Measurements from ENCODE around the gene ARMC12.
A peak's percentile ranks its signal among the peaks of the same experiment; 100 is the strongest.
"Not testable (repeated sequence)": the region's sequence is repeated elsewhere in the genome, so short reads cannot be mapped to it uniquely, and the experiment has no call there.

The ARMC12 gene, protein sequence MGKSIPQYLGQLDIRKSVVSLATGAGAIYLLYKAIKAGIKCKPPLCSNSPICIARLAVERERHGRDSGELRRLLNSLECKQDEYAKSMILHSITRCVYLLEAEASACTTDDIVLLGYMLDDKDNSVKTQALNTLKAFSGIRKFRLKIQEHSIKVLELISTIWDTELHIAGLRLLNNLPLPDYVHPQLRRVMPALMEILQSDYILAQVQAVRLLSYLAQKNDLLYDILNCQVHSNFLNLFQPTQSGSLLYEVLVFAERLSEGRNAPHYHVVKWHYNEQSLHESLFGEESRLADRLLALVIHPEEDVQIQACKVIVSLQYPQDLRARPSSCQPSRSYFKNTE

DNA sequence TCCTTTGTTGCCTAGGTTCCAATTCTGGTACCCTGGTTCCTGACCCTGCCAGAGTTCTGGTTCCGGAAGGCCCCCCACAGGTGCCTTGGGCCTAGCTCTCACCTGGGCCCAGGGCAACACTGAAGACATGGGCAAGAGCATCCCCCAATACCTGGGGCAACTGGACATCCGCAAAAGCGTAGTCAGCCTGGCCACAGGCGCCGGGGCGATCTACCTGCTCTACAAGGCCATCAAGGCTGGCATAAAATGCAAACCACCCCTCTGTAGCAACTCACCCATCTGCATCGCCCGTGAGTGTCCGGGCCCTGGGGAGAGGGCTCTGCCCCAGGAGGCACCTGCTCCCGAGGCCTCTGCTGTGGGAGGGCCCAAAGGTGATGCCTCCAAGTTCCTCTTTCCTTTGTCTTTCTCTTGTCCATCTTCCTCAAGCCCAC, at the start of gene ARMC12:
TSS of gene ARMC12 (plus strand) at position 51 of the 431 bp plus-strand sequence. CDS start at position 128, 77 bp downstream.
- H3K27ac ChIP-seq (ENCODE audit: low read length) = no peak within 1 kb of the TSS
- H3K9me3 ChIP-seq (ENCODE audit: control insufficient read depth in 2 of 2, low read length in 2 of 2) = no peaks in the 10 kb centered on the region
- H3K4me1 ChIP-seq (ENCODE audit: control insufficient read depth, insufficient read depth, low read length) = peaks cover 31% of the 10 kb centered on the region
- no peaks in the 10 kb centered on the region for H3K27me3 ChIP-seq (ENCODE audit: control insufficient read depth in 1 of 2, insufficient read depth in 2 of 2, low read length in 2 of 2)
- H3K9ac ChIP-seq (ENCODE audit: low read length in 2 of 2) = peak within 1 kb of the TSS in 1 of 2 donors; percentile 5
- H3K36me3 ChIP-seq (ENCODE audit: control insufficient read depth in 2 of 2, insufficient read depth in 2 of 2, low read length in 2 of 2) = no peaks in the 10 kb centered on the region
- peak within 1 kb of the TSS in 1 of 2 donors; percentile 8 for H3K4me3 ChIP-seq (ENCODE audit: low read length in 2 of 2)

DNA sequence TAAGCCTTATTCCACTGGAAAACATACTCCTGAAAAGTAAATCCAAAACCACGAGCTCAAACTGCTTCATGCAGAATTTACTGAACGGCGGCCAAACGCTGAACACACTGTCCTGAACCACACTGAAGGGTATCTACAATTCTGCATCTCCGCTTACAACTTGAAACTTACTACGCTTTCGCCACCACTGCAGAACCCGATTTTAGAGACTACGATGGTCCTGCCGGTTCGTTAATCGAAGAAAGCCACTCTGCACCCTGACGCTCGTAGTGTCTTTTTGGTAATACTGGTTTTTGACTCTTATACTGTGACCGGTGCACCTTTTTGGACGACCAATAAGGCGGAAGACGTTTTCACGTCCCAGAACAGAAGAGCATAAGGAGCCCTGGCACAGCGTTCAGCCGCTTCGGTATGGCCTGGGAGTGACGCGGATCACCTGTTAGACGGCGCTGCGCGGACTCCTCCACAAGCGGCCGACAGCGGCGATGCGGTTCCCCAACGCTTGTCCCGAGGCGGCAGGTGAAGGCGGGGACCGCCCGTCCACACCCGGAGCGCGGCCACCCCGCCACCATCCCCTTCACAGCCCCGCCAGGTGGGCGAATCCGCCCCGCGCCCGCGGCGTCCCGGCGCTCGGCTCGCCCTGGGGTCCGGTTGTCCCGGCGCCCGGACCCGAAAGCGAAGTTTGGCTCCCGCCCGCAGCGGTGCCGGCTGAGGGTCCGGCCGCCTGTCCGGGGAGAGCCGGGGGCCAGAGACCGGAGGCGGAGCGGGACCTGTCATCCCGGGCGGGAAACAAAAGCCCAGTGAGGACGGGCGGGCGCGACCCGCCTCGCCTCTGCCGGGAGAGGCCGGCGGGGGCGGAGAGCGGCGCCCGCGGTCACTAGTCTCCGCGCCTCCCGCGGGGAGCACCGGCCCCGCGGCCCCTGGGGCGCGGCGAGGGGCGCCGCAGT, 48.9 kb upstream of the ARMC12 start:
- H3K4me1 ChIP-seq (ENCODE audit: control insufficient read depth, insufficient read depth, low read length) = peaks cover 18% of the 10 kb centered on the region
- no peaks in the 10 kb centered on the region for H3K9me3 ChIP-seq (ENCODE audit: control insufficient read depth in 2 of 2, low read length in 2 of 2)

GRCh38 chr6:35688605-35689322, 48.1 kb upstream of the ARMC12 start, which contains the start of gene FKBP5:
Gene FKBP5, minus strand, starts transcription at chr6:35688915. Its CDS starts 46,091 bp downstream, at chr6:35642824.
- Histone ChIP-seq H3K4me1 (ENCODE audit: control insufficient read depth, insufficient read depth, low read length) (peaks cover 18% of the 10 kb centered on the region), H3K27ac (ENCODE audit: low read length) (peak within 1 kb of the TSS; percentile 94), H3K9me3 (ENCODE audit: control insufficient read depth in 2 of 2, low read length in 2 of 2) (no peaks in the 10 kb centered on the region), H3K9ac (ENCODE audit: low read length in 2 of 2) (peak within 1 kb of the TSS; percentile 78 to 97), H3K4me3 (ENCODE audit: low read length in 2 of 2) (peak within 1 kb of the TSS; percentile 92 to 99), H3K36me3 (ENCODE audit: control insufficient read depth in 2 of 2, insufficient read depth in 2 of 2, low read length in 2 of 2) (no peaks in the 10 kb centered on the region), H3K27me3 (ENCODE audit: control insufficient read depth in 1 of 2, insufficient read depth in 2 of 2, low read length in 2 of 2) (no peaks in the 10 kb centered on the region)

More for the DNA sequence above, 48.9 kb upstream of the ARMC12 start:
- Histone ChIP-seq H3K36me3 (ENCODE audit: control insufficient read depth in 2 of 2, insufficient read depth in 2 of 2, low read length in 2 of 2) (no peaks in the 10 kb centered on the region), H3K27me3 (ENCODE audit: control insufficient read depth in 1 of 2, insufficient read depth in 2 of 2, low read length in 2 of 2) (no peaks in the 10 kb centered on the region), H3K27ac (ENCODE audit: low read length) (peak overlapping the region; percentile 94), H3K4me3 (ENCODE audit: low read length in 2 of 2) (peak overlapping the region; percentile 92 to 99), H3K9ac (ENCODE audit: low read length in 2 of 2) (peak overlapping the region; percentile 78 to 97)

GRCh38 chr6:35690006-35690405, 46.8 kb upstream of the ARMC12 start:
- not testable (repeated sequence) for H3K36me3 ChIP-seq (ENCODE audit: control insufficient read depth in 2 of 2, insufficient read depth in 2 of 2, low read length in 2 of 2); H3K9ac ChIP-seq (ENCODE audit: low read length in 2 of 2); H3K27me3 ChIP-seq (ENCODE audit: control insufficient read depth in 1 of 2, insufficient read depth in 2 of 2, low read length in 2 of 2); H3K4me3 ChIP-seq (ENCODE audit: low read length in 2 of 2); H3K9me3 ChIP-seq (ENCODE audit: control insufficient read depth in 2 of 2, low read length in 2 of 2)
- peak overlapping the region; percentile 94 for H3K27ac ChIP-seq (ENCODE audit: low read length)
- H3K4me1 ChIP-seq (ENCODE audit: control insufficient read depth, insufficient read depth, low read length) = peaks cover 18% of the 10 kb centered on the region

GRCh38 chr6:35690484-35690883, 46.3 kb upstream of the ARMC12 start:
- no peaks in the 10 kb centered on the region for H3K27me3 ChIP-seq (ENCODE audit: control insufficient read depth in 1 of 2, insufficient read depth in 2 of 2, low read length in 2 of 2)
- no peaks in the 10 kb centered on the region for H3K9me3 ChIP-seq (ENCODE audit: control insufficient read depth in 2 of 2, low read length in 2 of 2)
- H3K9ac ChIP-seq (ENCODE audit: low read length in 2 of 2) = no peak overlapping the region
- no peak overlapping the region for H3K4me3 ChIP-seq (ENCODE audit: low read length in 2 of 2)
- peaks cover 18% of the 10 kb centered on the region for H3K4me1 ChIP-seq (ENCODE audit: control insufficient read depth, insufficient read depth, low read length)
- peak overlapping the region; percentile 31 for H3K27ac ChIP-seq (ENCODE audit: low read length)
- H3K36me3 ChIP-seq (ENCODE audit: control insufficient read depth in 2 of 2, insufficient read depth in 2 of 2, low read length in 2 of 2) = no peaks in the 10 kb centered on the region

DNA sequence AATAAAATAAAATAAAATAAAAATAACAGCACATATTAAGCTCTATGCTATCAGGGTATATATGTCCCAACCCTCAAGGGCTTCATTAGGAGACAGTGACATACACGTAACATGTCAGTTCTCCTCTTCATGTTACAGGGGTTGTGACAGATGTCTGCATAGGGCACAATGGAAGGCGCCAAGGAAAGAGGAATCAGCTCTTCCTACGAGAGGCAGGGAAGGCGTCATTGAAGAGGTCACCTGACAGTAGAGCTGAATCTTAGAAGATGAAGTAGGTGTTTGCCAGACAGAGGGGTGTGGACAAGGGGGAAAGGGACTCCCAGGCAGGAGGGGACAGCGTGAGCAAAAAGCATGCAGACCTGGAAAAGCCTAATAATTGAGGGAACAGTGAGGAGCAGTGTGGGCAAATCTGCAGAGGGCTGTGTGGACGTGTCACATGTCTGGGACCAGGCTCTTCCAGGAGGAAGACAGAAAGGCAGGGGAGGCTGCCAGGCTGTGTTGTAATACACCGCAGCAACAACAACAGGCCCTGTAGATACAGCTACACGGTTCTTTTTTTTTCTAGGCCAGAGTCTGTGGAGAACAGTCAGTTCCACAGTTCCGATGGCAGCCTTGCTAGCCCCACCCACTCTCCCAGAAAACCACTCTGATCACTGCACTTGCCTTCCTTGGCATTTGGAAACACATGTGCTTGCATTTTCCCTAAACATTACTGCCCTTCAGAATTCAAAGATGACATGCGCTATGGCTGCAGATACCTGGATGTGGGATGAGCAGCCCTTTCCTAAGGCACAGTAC, 45.6 kb upstream of the ARMC12 start:
- no peaks in the 10 kb centered on the region for H3K9me3 ChIP-seq (ENCODE audit: control insufficient read depth in 2 of 2, low read length in 2 of 2)
- peak overlapping the region in 1 of 2 donors; percentile 29 for H3K4me3 ChIP-seq (ENCODE audit: low read length in 2 of 2)
- H3K27ac ChIP-seq (ENCODE audit: low read length) = peak overlapping the region; percentile 85
- peaks cover 18% of the 10 kb centered on the region for H3K4me1 ChIP-seq (ENCODE audit: control insufficient read depth, insufficient read depth, low read length)
- no peaks in the 10 kb centered on the region for H3K27me3 ChIP-seq (ENCODE audit: control insufficient read depth in 1 of 2, insufficient read depth in 2 of 2, low read length in 2 of 2)
- H3K36me3 ChIP-seq (ENCODE audit: control insufficient read depth in 2 of 2, insufficient read depth in 2 of 2, low read length in 2 of 2) = no peaks in the 10 kb centered on the region
- H3K9ac ChIP-seq (ENCODE audit: low read length in 2 of 2) = peak overlapping the region; percentile 44 to 47

DNA sequence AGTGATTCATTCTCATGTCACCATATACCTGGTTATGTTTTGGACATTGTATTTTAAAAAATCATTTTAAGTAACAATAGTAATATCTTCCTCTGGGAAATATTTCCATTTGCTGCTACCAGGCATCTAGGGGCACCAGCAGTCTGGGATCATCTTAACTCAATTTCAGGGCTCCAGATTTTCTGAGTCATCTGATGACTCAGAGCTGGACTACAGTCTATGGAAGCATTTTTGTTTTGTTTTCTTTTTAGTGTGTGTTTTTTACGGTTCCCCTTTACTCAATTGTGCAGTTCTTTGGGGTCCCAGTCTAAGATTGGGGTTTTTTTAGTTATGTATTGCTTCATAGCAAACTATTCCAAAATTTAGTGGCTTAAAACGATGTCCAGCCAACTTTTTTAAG, 42.4 kb upstream of the ARMC12 start:
- Histone ChIP-seq H3K4me1 (ENCODE audit: control insufficient read depth, insufficient read depth, low read length) (peaks cover 14% of the 10 kb centered on the region), H3K27ac (ENCODE audit: low read length) (no peak overlapping the region), H3K4me3 (ENCODE audit: low read length in 2 of 2) (no peak overlapping the region), H3K9ac (ENCODE audit: low read length in 2 of 2) (no peak overlapping the region), H3K9me3 (ENCODE audit: control insufficient read depth in 2 of 2, low read length in 2 of 2) (no peaks in the 10 kb centered on the region), H3K36me3 (ENCODE audit: control insufficient read depth in 2 of 2, insufficient read depth in 2 of 2, low read length in 2 of 2) (no peaks in the 10 kb centered on the region), H3K27me3 (ENCODE audit: control insufficient read depth in 1 of 2, insufficient read depth in 2 of 2, low read length in 2 of 2) (no peaks in the 10 kb centered on the region)

DNA sequence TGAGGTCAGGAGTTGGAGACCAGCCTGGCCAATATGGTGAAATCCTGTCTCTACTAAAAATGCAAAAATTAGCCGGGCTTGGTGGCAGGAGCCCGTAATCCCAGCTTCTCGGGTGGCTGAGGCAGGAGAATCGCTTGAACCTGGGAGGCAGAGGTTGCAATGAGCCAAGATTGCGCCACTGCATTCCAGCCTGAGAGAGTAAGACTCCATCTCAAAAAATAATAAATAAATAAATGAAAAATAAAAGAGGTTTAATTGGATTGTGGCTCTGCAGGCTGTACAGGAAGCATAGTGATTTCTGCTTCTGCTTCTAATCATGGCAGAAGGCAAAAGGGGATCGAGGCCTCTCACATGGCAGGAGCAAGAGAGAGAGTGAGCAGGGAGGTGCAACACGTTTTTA, 38.4 kb upstream of the ARMC12 start:
- not testable (repeated sequence) for H3K4me1 ChIP-seq (ENCODE audit: control insufficient read depth, insufficient read depth, low read length); H3K36me3 ChIP-seq (ENCODE audit: control insufficient read depth in 2 of 2, insufficient read depth in 2 of 2, low read length in 2 of 2); H3K27ac ChIP-seq (ENCODE audit: low read length); H3K9ac ChIP-seq (ENCODE audit: low read length in 2 of 2); H3K27me3 ChIP-seq (ENCODE audit: control insufficient read depth in 1 of 2, insufficient read depth in 2 of 2, low read length in 2 of 2); H3K9me3 ChIP-seq (ENCODE audit: control insufficient read depth in 2 of 2, low read length in 2 of 2); H3K4me3 ChIP-seq (ENCODE audit: low read length in 2 of 2)

DNA sequence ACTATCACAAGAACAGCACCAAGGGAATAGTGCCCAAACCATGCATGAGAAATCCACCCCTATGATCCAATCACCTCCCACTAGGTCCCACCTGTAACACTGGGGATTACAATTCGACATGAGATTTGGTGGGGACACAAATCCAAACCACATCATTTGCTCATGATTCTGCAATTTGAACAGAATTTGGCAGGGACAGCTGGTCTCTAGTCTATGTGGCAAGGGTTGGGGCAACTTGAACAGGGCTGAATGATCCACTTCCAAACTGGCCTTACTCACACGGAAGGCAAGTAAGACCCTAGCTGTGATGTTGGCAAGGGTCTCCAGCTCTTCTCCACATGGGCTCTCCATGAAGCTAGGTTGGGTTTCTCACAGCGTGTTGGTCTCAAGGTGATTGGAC, 38.0 kb upstream of the ARMC12 start:
- no peaks in the 10 kb centered on the region for H3K36me3 ChIP-seq (ENCODE audit: control insufficient read depth in 2 of 2, insufficient read depth in 2 of 2, low read length in 2 of 2)
- no peaks in the 10 kb centered on the region for H3K9me3 ChIP-seq (ENCODE audit: control insufficient read depth in 2 of 2, low read length in 2 of 2)
- no peak overlapping the region for H3K9ac ChIP-seq (ENCODE audit: low read length in 2 of 2)
- H3K4me1 ChIP-seq (ENCODE audit: control insufficient read depth, insufficient read depth, low read length) = no peaks in the 10 kb centered on the region
- no peak overlapping the region for H3K4me3 ChIP-seq (ENCODE audit: low read length in 2 of 2)
- H3K27ac ChIP-seq (ENCODE audit: low read length) = no peak overlapping the region
- H3K27me3 ChIP-seq (ENCODE audit: control insufficient read depth in 1 of 2, insufficient read depth in 2 of 2, low read length in 2 of 2) = no peaks in the 10 kb centered on the region

- no peaks in the 10 kb centered on the region for H3K27me3 ChIP-seq (ENCODE audit: control insufficient read depth in 1 of 2, insufficient read depth in 2 of 2, low read length in 2 of 2)
- no peak overlapping the region for H3K9ac ChIP-seq (ENCODE audit: low read length in 2 of 2)
- no peaks in the 10 kb centered on the region for H3K9me3 ChIP-seq (ENCODE audit: control insufficient read depth in 2 of 2, low read length in 2 of 2)
- H3K27ac ChIP-seq (ENCODE audit: low read length) = no peak overlapping the region
- no peaks in the 10 kb centered on the region for H3K4me1 ChIP-seq (ENCODE audit: control insufficient read depth, insufficient read depth, low read length)
- no peaks in the 10 kb centered on the region for H3K36me3 ChIP-seq (ENCODE audit: control insufficient read depth in 2 of 2, insufficient read depth in 2 of 2, low read length in 2 of 2)
- H3K4me3 ChIP-seq (ENCODE audit: low read length in 2 of 2) = no peak overlapping the region
These were observed 33.3 kb upstream of the ARMC12 start for GRCh38 chr6:35703554-35703953.
